NCI-H446 treated with DMSO at 0.1 percent for 48 hours (cell line): ENCODE data around the gene SPAG16.
"Not testable (repeated sequence)": the region's sequence is repeated elsewhere in the genome, so short reads cannot be mapped to it uniquely, and the experiment has no call there.

ENCODE experiments used
- DNase-seq: peaks from one replicate; lab custom pipeline; 2025; lab: John Stamatoyannopoulos, UW

Gene SPAG16

DNA sequence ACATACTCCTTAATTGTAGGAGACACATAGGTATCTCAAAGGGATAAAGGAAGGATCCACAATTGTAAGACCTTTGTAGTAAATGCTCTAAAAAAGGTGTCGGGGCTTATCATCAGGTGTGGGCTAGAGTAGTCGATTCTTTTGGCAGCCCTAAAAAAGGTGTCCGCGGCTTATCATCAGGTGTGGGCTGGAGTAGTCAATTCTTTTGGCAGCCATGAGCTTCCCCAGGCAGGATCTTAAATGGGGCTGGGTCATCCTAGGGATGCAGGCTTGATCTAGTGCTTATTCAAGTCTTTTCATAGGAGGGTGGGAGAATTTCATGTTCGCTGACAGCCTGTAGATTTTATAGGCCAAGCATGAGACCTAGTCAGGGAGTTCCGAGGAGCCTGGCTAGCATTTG lies 720.2 kb downstream of the SPAG16 start:
- DNase-seq = no peak

DNA sequence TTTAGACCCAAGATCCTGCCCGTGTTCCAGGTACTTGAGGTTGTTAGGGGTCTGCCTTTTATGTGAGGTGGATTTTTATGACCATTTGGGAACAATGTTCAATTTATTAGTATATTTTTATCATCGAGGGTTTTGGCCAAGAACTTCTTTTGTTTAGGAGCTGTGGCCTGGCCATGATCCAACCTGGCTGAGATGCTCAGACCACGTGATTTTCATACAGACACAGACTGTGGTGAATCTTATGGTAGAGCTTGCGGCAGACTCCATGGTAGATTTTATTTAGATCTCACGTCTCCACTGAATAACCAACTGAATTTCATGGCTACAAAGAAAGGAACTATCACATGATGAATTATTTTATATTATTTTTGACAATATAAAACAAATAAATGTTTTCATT lies 721.1 kb downstream of the SPAG16 start:
- no peak for DNase-seq

DNA sequence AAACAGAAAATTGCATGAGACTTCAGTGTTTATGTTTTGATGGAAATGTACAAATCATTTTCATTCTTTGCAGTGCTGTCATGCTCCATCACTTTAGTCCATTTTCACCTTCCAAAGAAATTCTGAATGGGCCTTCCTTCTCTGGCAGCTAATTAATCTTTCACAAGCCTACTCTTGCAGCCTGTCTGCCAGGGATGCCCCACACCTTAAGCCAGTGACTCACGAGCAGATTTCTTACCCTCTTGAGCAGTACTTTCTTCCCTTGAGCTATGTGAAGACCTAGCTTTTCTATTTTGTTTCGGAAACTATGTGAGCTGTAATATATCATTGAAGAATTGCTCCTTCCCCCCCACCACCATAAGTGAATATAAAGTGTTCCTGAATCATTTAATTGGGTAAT lies 722.3 kb downstream of the SPAG16 start:
- DNase-seq = no peak

DNA sequence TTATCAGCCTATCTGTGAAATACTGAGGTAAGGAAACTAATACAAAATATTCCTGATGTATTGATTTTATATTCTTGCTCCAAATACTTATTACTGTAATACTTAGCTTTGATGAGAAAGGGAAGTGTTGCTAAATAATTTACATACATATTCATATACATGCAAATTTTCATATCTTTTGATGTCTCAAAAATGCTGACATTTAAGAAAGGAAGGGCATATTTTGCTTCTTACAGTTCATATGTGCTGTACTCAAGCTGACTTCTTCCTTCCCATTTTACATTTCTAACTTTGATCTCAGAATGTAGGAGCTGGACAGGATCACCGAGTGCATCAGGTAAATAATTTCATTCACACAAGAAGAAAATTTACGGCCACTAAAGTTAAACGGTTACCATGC lies 727.4 kb downstream of the SPAG16 start:
- no peak for DNase-seq

DNA sequence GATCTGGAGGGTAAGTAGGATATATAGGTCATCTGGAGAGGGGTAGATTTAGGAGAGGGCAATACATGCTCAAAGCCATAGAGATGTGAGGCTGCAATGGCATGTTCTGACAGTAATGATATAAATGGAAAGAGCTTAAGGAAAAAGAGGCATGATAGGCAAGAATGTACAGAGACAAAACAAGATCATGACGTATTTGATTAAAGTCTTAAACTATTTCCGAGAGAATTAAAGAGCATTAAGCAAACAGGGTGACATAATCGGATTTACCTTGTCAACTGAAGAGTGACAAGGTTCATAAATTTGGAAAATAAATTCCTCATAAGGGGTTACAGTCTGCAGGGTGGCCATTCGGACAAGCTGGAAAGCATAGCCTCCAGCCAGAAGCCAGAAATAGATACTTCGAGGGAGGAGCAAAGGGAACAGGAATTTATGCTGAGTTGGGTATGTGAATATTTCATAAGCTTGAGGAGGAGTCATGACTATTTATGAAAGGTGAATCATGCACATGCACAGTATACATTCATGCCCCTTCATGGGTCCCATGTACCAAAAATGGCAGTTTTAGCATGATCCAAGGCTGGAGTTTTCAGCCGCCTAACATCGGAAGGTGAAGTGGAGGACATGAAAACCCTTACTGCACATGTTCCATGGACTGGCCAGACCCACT lies 730.4 kb downstream of the SPAG16 start:
- no peak for DNase-seq

DNA sequence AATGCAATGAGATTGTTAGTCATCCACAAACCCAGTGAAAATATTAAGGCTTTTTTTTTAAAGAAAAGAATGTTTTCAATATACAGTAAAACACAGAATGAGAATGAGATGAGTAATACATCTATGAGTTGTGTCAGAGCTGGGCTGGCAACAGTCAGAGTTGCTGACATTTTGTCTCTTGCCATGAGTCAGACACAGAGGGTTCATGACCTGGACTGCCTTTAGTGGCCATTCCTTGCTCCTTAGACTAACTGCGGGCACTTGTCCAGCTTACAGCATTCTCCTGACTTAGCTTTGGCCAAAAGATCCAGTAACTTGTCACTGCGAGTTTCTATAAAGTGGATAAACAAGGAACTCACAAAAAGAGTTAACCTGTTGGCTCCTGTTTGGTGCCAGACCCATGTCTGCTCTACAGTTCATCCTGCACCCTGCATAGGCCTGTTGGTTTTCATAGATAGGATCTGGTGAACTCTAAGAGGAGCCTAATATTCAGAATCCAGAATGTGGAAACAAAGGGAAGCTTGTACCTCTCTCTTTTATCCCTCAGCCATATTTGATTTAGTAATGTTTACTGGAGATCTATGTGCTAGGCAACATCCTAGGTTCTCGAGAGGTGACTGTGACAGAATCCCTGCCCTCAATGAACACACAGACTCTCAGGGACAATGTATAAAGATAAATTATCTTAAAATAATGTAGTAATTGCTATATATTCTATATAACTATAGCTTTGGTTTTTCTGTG lies 735.1 kb downstream of the SPAG16 start:
- no peak for DNase-seq

DNA sequence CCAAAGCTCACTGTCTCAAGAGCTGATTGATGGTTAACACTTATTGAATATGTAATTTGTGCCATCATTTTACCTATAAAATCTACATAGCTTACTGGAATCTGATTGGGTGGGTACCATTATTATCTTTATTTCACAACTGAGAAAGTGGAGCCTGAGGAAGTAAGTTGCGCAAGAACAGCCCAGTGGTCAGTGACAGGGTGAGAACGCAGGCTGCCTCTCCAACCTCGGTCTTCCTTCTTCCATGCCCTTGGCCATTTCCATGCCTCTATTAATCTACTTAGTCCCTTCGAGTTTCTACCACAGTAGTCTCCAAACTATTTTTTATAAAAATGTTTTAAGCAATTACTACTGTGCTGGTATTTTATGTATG lies 735.7 kb downstream of the SPAG16 start:
- no peak for DNase-seq

DNA sequence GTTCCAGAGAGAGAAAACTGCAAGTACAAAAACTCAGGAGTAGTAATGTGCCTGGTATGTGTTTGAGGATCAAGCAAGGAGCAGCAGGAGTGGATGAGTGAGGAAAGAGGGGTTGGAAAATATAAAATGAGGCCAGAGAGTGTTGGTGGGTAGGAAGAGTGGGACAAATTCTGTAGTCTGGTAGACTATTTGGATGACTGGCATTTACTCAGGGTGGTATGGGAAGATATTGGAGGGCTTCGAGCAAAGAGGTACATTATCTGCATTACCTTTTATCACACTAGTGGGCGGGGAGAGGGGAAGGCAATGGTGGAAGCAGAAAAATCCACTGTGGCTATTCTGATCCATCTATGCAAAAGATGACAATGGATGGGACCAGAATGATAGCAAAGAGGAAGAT lies 744.9 kb downstream of the SPAG16 start:
- DNase-seq = no peak

DNA sequence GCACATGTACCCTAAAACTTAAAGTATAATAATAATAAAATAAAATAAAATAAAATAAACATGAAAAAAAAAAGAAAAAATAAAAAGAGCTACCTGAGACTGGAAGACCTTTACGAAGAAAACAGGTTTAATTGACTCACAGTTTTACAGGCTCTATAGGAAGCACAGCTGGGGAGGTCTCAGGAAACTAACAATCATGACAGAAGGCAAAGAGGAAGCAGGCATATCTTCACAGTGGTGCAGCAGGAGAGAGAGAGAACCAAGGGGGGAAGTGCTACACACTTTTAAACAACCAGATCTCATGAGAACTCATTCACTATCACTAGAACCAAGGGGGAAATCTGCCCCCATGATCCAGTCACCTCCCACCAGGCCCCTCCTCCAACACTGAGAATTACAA lies 747.3 kb downstream of the SPAG16 start:
- no peak for DNase-seq

DNA sequence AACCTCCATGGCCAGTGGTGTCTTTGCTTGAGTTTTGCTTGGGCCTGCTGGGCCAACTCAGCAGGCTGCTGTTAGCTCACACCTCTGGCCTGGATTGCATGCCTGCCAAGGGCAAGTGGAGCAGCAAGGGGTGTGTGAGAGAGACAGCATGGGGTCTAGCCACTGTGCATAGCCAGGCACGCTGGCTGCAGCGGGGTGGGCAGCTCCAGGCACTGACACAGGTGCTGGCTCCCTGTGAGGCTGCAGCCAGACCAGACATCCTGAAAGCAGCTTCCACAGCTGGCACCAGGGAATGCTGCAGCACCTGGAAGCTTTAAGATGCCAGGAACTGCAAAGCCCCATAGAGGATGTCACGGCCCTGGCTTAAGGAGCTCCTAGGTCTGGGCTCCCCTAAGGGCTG lies 750.2 kb downstream of the SPAG16 start:
- DNase-seq = no peak

DNA sequence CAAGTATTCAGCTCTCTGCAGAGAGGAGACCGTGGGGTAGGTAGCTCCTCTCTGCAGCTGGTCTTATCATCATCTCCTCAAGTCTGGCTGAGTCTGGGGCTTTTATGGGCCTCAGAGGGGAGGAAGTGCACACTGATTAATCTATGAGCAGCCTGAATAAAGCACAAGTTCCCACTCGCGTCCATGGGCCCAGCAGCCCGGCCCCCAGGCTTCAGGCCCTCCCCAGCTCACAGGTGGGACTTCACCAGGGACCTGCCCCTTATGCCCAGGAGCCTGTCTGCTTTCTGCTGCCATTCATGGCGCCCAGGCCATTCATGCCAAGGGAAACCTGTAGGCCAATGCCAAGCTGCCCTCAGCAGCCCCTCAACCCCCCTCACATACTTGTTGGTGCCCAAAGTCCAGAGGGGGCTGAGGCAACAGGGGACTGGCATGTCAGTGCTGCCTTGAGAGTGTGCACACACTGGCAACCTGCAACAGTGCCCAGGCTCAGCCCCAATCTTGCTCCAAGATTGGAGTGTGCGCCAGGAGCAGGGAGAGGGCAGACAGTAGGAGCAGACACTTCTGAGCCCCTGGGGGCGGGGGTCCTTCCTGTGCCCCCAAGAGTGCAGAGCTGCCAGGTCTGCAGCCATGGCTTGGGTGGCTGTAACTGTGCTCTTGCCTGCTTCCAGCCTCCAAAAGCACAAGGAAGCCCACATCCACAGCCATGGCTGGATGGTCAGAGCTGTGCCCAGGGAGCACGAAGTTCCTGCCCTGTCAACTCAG lies 751.0 kb downstream of the SPAG16 start:
- no peak for DNase-seq

DNA sequence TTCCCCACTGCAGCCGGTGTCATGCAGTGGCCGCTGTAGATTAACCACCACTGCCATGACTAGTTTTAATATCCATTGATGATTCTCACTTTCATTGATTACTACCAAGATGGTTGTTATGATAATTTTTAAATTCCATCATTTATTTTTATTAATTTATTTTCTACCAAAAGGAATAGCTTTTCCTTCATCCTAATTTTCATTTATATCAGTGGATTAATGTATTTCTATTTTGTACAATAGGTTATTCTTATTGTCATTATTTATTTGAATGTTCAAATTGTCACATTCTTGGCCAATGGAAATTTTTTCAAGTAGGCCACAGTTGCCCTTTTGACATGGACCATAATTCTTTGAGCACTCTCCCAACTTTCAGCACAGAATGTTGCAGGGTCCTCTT lies 751.7 kb downstream of the SPAG16 start:
- DNase-seq = no peak

DNA sequence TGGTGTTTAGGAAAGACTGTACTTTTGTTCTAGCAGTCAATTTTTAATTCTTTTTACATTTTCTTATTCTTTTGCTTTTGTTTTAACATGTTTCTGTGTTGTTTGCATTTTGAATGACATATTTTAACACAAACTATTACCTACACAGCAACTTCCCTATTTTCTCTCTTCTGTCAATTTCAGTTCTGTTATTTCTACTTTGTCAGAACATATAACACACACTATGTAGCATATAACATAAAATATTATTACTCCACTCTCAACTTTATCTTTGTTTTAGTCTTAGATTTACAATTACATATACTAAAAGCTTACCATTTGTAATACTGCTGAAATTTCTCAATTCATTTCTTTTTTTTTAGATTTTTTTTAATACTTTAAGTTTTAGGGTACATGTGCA lies 753.9 kb downstream of the SPAG16 start:
- DNase-seq = no peak

DNA sequence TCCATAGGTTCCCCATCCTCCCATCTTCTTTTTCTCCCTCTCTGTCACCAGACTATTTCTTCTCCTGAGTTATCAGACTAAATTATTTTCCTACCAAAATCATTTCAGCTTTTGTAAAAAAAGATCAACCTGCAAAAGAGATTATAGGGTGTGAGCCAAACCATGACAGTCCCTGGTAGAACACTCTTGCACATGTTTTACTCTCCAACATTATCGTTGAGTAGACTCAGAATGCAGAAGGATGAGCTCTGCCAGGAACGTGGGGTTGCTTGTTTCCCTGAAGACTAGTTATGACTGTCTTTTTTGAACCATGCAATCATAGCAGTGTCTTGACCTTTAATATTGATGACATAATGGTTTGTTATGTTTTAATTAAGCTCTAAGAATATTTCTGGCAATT lies 766.5 kb downstream of the SPAG16 start:
- DNase-seq = no peak

DNA sequence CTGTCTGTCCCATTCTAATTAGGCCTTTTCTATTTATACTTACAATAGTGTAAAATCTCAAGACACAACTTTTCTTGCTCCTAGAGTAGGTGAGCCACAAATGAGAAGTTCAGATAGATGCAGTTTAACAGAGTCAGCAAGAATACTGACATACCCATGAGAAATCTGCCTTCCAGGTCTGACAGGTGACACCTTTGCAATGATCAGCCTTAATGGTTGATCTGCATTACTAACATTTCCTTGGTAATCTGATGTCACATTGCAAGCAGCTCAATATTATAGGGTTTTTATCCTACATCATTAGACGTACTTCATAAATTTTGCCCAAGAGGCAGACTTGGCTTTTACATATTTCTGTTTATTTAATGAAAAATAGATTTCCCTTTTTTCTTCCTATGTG lies 767.3 kb downstream of the SPAG16 start:
- no peak for DNase-seq

DNA sequence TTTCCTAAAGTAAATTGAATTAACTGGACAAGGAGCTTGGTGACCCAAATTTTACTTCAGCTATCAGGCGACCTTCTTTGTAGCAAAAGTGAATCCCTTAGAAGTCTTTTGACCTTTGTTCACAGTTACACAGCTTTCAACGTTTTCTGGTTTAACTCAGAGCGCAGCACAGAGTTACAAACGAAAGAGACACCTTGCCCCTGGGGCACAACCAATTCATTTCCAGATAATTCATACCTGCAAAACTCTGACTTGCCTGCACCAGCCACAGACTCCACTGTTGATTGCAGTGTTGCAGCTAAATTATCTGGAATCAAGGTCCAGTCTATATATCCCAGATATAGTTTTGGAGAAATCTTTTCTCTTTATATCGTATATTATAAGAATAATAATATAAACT lies 768.0 kb downstream of the SPAG16 start:
- no peak for DNase-seq

DNA sequence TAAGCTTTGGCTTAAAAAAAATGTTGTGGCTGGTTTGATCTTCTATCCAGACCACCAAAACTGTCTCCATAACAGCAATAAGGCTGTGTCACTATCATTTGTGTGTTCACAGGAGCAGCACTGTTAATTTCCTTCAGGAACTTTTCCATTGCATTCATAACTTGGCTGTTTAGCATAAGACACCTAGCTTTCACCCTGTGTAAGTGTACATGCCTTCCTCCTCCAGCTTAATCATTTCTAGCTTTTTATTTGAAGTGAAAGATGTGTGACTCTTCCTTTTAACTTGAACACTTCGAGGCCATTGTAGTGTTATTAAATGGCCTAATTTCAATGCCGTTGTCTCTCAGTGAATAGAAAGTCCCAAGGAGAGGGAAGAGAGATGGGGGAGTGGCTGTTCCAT lies 773.7 kb downstream of the SPAG16 start:
- no peak for DNase-seq

DNA sequence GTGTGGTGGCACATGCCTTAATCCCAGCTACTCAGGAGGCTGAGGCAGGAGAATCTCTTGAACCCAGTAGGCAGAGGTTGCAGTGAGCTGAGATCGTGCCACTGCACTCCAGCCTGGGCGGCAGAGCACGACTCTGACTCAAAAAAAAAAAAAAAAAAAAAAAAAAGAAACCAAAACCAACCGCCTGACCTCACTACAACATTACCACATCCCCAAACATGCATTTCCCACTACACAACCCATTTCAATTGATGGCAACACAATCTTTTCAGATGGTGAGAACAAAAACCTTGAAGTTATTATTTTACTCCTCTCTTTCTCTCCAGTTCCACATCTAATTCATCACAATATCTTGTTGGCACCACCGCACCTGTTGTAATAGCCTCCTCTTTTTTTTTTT lies 778.0 kb downstream of the SPAG16 start:
- not testable (repeated sequence) for DNase-seq

DNA sequence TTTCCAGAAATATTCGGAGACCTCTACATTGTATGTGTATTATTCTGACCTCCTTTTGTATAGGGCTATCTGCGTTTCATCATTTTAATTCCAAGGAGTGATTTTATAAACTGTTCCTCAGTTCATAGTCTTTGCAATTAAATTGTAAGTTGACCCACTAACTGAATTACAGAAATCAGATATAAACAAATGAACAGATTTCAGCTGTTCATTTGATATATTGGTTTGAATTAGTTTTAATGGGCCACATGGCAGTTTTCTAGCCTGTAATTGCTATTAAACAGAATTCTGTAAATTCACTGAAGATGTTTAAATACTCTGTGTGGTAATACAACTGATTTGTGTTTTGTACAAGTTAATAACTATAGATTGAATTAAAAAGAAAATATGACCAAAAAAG lies 780.2 kb downstream of the SPAG16 start:
- DNase-seq = no peak

DNA sequence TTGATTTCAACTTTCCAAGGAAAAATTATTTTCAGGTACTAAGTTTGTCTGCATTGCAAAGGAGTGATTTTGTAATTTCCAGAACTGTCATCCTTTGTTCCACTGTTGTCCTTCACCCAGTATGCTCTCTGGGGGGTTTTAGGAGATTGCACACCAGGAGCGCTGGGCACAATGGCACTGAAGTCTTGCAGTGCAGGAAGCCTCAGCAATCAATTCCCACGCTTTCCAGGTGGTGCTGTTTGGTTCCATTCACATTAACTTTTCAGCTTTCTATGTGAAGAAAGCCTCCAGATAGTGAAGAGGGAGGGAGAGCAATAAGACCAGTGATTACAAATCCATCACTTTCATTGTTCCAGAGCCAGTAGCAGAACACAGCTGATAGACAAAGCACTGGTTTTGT lies 782.6 kb downstream of the SPAG16 start:
- no peak for DNase-seq

DNA sequence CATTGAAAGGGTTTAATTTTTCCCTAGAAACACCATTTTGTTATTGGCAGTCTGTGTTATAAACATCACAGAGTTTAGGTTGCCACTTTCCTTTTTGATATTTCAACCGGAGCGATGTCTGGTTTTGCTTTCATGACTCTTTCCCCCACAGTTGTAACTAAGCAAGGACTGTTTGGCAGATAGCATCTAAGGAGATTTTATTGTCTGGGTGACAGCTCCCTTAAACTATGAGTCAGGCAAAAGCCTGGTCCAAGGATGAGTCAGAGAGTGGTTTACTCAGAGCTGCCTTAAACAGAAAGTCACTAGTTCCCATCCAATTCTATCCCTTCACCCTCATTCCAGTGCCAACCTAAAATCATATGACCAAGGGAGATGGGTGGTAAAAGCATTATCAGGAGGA lies 785.0 kb downstream of the SPAG16 start:
- DNase-seq = peak; percentile 98

DNA sequence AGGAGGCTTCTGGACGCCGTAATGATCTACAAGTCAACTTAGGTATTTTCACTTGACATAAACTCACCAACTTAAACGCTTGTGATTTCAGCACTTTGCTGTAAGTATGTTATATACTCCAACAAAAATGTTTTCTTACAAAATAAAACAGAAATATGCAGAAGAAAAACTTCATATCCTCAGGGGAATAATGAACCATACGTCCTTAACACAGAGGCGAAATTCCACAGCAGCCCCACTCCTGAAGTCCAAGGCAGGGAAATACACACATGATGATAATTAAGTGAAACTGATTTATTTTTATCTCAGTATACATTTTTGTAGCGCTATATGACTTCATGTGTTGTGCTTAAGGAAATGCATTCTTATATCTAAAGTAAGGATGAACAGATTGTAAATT lies 791.2 kb downstream of the SPAG16 start:
- no peak for DNase-seq

DNA sequence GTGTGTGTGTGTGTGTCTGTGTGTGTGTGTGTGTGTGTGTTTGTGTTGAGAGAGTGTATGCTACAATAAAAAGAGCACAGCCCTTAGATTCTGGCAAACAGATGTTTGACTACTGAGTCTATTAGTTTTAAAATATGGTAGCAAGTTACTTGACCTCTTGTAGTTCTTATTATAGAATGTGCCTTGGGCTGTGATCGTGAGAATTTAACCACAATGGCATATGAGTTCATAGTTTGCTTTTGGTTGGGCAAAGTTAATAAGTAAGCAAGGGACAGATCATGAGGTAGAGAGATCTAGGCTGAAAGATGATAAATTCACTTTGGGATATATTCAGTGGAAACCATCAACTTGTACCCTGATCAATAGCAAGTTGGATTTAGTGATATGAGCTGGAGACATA lies 792.3 kb downstream of the SPAG16 start:
- no peak for DNase-seq
